ENCODE data around the gene SSTR5. TPM values are rescaled to one million over a fixed set of nuclear protein-coding genes. Genes with fewer than 3 reads are reported as not detected.
"Not testable (repeated sequence)": the region's sequence is repeated elsewhere in the genome, so short reads cannot be mapped to it uniquely, and the experiment has no call there.

SSTR5 gene
- total RNA-seq, 1 donor from 2014 or later = 14.7 TPM

- DNase-seq (ENCODE audit: missing footprints) (no peak), ATAC-seq (no peak)
- intact Hi-C loops (cut with DNase I) = no loop called here
Observed at GRCh38 chr16:1081734-1082265, 9.3 kb downstream of the SSTR5 start.

GRCh38 chr16:1082266-1082951 is 9.9 kb downstream of the SSTR5 start:
- no peak for ATAC-seq
- no peak for DNase-seq (ENCODE audit: missing footprints)
- intact Hi-C loops (cut with DNase I) = no loop called here

- no peak for DNase-seq (ENCODE audit: missing footprints)
- intact Hi-C loops (cut with DNase I) = no loop called here
- ATAC-seq = no peak
Observed at GRCh38 chr16:1082952-1083675, 10.6 kb downstream of the SSTR5 start.

GRCh38 chr16:1084971-1085370 is 12.4 kb downstream of the SSTR5 start:
- intact Hi-C loops (cut with DNase I) = no loop called here

GRCh38 chr16:1086443-1086842 is 13.9 kb downstream of the SSTR5 start:
- intact Hi-C loops (cut with DNase I); DNase-seq (ENCODE audit: missing footprints); ATAC-seq: not testable (repeated sequence)

More at GRCh38 chr16:1084971-1085370, 12.4 kb downstream of the SSTR5 start:
- no peak for ATAC-seq
- no peak for DNase-seq (ENCODE audit: missing footprints)

GRCh38 chr16:1088295-1089170 is 16.0 kb downstream of the SSTR5 start:
- ATAC-seq = no peak
- intact Hi-C loops (cut with DNase I) = no loop called here
- DNase-seq (ENCODE audit: missing footprints) = no peak

GRCh38 chr16:1089439-1089821 is 16.9 kb downstream of the SSTR5 start:
- peak; percentile 74 for ATAC-seq
- peak; percentile 81 for DNase-seq (ENCODE audit: missing footprints)
- intact Hi-C loops (cut with DNase I) = no loop called here

- ATAC-seq (peak; percentile 87), DNase-seq (ENCODE audit: missing footprints) (no peak)
- intact Hi-C loops (cut with DNase I) = loop anchor here (1.0 to 2.0 kb wide), 2 partner anchors 8 to 17 kb away; partner anchors contain the start of gene SSTR5
Observed at GRCh38 chr16:1089822-1090619, 17.5 kb downstream of the SSTR5 start.

- no peak for DNase-seq (ENCODE audit: missing footprints)
- ATAC-seq = peak; percentile 68
- intact Hi-C loops (cut with DNase I) = loop anchor here (1.0 to 2.0 kb wide), 2 partner anchors 7 to 18 kb away; partner anchors contain the start of gene SSTR5
Observed at GRCh38 chr16:1090620-1091587, 18.4 kb downstream of the SSTR5 start.

GRCh38 chr16:1091992-1092552 is 19.5 kb downstream of the SSTR5 start:
- no peak for DNase-seq (ENCODE audit: missing footprints)
- intact Hi-C loops (cut with DNase I) = loop anchor here (2.0 kb wide), 1 partner anchor 19 kb away; the partner anchor contains the start of gene SSTR5

GRCh38 chr16:1092685-1093283 is 20.2 kb downstream of the SSTR5 start:
- DNase-seq (ENCODE audit: missing footprints); ATAC-seq; intact Hi-C loops (cut with DNase I): not testable (repeated sequence)

More at GRCh38 chr16:1091992-1092552, 19.5 kb downstream of the SSTR5 start:
- ATAC-seq = no peak

- no peak for DNase-seq (ENCODE audit: missing footprints)
- intact Hi-C loops (cut with DNase I) = no loop called here
- no peak for ATAC-seq
Observed at GRCh38 chr16:1093284-1094123, 21.0 kb downstream of the SSTR5 start.

GRCh38 chr16:1094124-1094479 is 21.6 kb downstream of the SSTR5 start:
- DNase-seq (ENCODE audit: missing footprints) (no peak), ATAC-seq (no peak)
- intact Hi-C loops (cut with DNase I) = no loop called here

- DNase-seq (ENCODE audit: missing footprints) (no peak), ATAC-seq (no peak)
- intact Hi-C loops (cut with DNase I) = no loop called here
Observed at GRCh38 chr16:1094601-1095449, 22.3 kb downstream of the SSTR5 start.

Measured in Right ventricle myocardium inferior (tissue), 1 donor.